H1 (cell line): ENCODE measurements around the gene ZNF716. TPM values are rescaled to one million over a fixed set of nuclear protein-coding genes. Genes with fewer than 3 reads are reported as not detected.

Experiments
- CTCF ChIA-PET: fragments of 300-600 bp; sonication (Branson Sonifier 250); formaldehyde crosslinking; loops from one replicate; lab custom pipeline; 2021; ENCODE audit not compliant: partially characterized antibody; lab: Charles Lee
- POLR2A ChIA-PET: fragments of 300-600 bp; sonication (Branson Sonifier 250); formaldehyde crosslinking; loops from one replicate; lab custom pipeline; 2021; ENCODE audit warnings: inconsistent platforms; ENCODE audit not compliant: partially characterized antibody; lab: Charles Lee
- DNase-seq, 2 experiments: peaks; one replicate each; pipeline versions ENCODE4 v3.0.0 to v3.0.0-alpha.2; 2010 to 2022; ENCODE audit warnings: low spot score in 2 of 2, low read depth in 1 of 2, mixed read lengths in 1 of 2
- FAIRE-seq: peaks from 2 replicates; lab custom pipeline; 2011; peaks lifted over from hg19 to GRCh38; lab: Jason Lieb, UNC
- H2AFZ ChIP-seq: 2 replicates; pipeline ENCODE4 v1.8.1; 2012; ENCODE audit warnings: low read length, inconsistent platforms
- H2AK5ac ChIP-seq: 2 replicates; pipeline ENCODE4 v1.6.1; 2013; ENCODE audit warnings: low read depth, low read length
- H2BK120ac ChIP-seq: replicated peaks from 2 replicates; pipeline ENCODE3; 2013; ENCODE audit warnings: low read depth, low read length, inconsistent platforms
- H2BK12ac ChIP-seq: 2 replicates; pipeline ENCODE4 v1.6.1; 2013; ENCODE audit warnings: low read depth, low read length
- H2BK15ac ChIP-seq: 2 replicates; pipeline ENCODE4 v1.6.1; 2013; ENCODE audit warnings: low read length
- H2BK20ac ChIP-seq: 2 replicates; pipeline ENCODE4 v1.6.1; 2013; ENCODE audit warnings: low read length
- H2BK5ac ChIP-seq: 2 replicates; pipeline ENCODE4 v1.6.1; 2013; ENCODE audit warnings: low read depth, low read length
- H3K14ac ChIP-seq: 2 replicates; pipeline ENCODE4 v1.6.1; 2013; ENCODE audit warnings: inconsistent platforms; ENCODE audit not compliant: insufficient read length
- H3K18ac ChIP-seq: 2 replicates; pipeline ENCODE4 v1.6.1; 2013; ENCODE audit warnings: low read length; ENCODE audit errors: extremely low read depth
- H3K23ac ChIP-seq: 2 replicates; pipeline ENCODE4 v1.6.1; 2013; ENCODE audit warnings: inconsistent platforms; ENCODE audit not compliant: insufficient read length
- H3K23me2 ChIP-seq: 2 replicates; pipeline ENCODE4 v1.6.1; 2013; ENCODE audit warnings: low read depth, low read length
- H3K27ac ChIP-seq: 2 replicates; pipeline ENCODE4 v1.6.1; 2011; ENCODE audit warnings: low read depth, low read length, inconsistent platforms
- H3K27me3 ChIP-seq, 4 experiments: replicated peaks in 1 of 4; 1 replicate in 1 of 4; 2 replicates in 3 of 4; pipeline versions ENCODE4 v1.6.1 to v1.8.1; 2011 to 2013; ENCODE audit warnings: low read length in 3 of 4, mild to moderate bottlenecking in 3 of 4, inconsistent platforms in 2 of 4, mixed read lengths in 2 of 4, moderate library complexity in 1 of 4; ENCODE audit not compliant: control insufficient read depth in 3 of 4, insufficient read depth in 3 of 4; ENCODE audit errors: extremely low read depth in 1 of 4
- H3K36me3 ChIP-seq, 4 experiments: 2 replicates each; pipeline versions ENCODE4 v1.6.1 to v1.8.1; 2011 to 2013; ENCODE audit warnings: mild to moderate bottlenecking in 4 of 4, low read length in 3 of 4, moderate library complexity in 2 of 4, control low read depth in 1 of 4, inconsistent platforms in 1 of 4; ENCODE audit not compliant: insufficient read depth in 4 of 4, control insufficient read depth in 2 of 4
- H3K4ac ChIP-seq: replicated peaks from 2 replicates; pipeline ENCODE3; 2013; ENCODE audit warnings: low read length, low read depth, mixed read lengths, inconsistent platforms; ENCODE audit not compliant: insufficient read length
- H3K4me1 ChIP-seq, 4 experiments: replicated peaks in 1 of 4; 1 replicate in 1 of 4; 2 replicates in 3 of 4; pipeline versions ENCODE4 v1.6.1 to v1.8.1; 2011 to 2013; ENCODE audit warnings: low read length in 3 of 4, inconsistent platforms in 2 of 4, mixed read lengths in 1 of 4; ENCODE audit not compliant: insufficient read depth in 4 of 4, control insufficient read depth in 3 of 4
- H3K4me2 ChIP-seq, 2 experiments: 2 replicates each; pipeline versions ENCODE4 v1.6.1 to v1.8.1; 2011 to 2013; ENCODE audit warnings: low read depth in 2 of 2, low read length in 2 of 2, control low read depth in 1 of 2, inconsistent platforms in 1 of 2, mild to moderate bottlenecking in 1 of 2; ENCODE audit not compliant: insufficient read depth in 1 of 2
- H3K4me3 ChIP-seq, 4 experiments: fragments of 200-600, 300-600 bp in 1 of 4; sonication (generic), shearing (Covaris generic), sonication (Bioruptor Twin) in 1 of 4; 2 replicates each; pipeline versions ENCODE4 v1.5.1 to v1.8.1; 2011 to 2016; ENCODE audit warnings: low read length in 4 of 4, low read depth in 3 of 4, control low read depth in 2 of 4, inconsistent platforms in 2 of 4, mild to moderate bottlenecking in 2 of 4, mixed read lengths in 1 of 4, moderate library complexity in 1 of 4; ENCODE audit not compliant: insufficient read depth in 2 of 4; ENCODE audit errors: extremely low read depth in 1 of 4
- H3K56ac ChIP-seq: replicated peaks from 2 replicates; pipeline ENCODE3; 2013; ENCODE audit warnings: low read depth, mild to moderate bottlenecking, mixed read lengths, low read length, inconsistent platforms; ENCODE audit not compliant: insufficient read length
- H3K79me1 ChIP-seq: 2 replicates; pipeline ENCODE4 v1.6.1; 2013; ENCODE audit warnings: low read depth, low read length, control low read depth
- H3K79me2 ChIP-seq, 2 experiments: 2 replicates each; pipeline versions ENCODE4 v1.6.1 to v1.8.1; 2012 to 2013; ENCODE audit warnings: low read length in 2 of 2, mild to moderate bottlenecking in 2 of 2, inconsistent platforms in 1 of 2; ENCODE audit not compliant: insufficient read depth in 2 of 2, control insufficient read depth in 1 of 2
- H3K9ac ChIP-seq, 4 experiments: replicated peaks in 1 of 4; 1 replicate in 1 of 4; 2 replicates in 3 of 4; pipeline versions ENCODE4 v1.6.1 to v1.8.1; 2011 to 2013; ENCODE audit warnings: low read depth in 3 of 4, low read length in 3 of 4, control low read depth in 2 of 4, mild to moderate bottlenecking in 2 of 4, moderate library complexity in 2 of 4, inconsistent platforms in 1 of 4; ENCODE audit errors: extremely low read depth in 1 of 4
- H3K9me3 ChIP-seq, 2 experiments: 2 replicates each; pipeline versions ENCODE4 v1.6.1 to v1.8.1; 2012 to 2013; ENCODE audit warnings: mild to moderate bottlenecking in 2 of 2, moderate library complexity in 2 of 2, control low read depth in 1 of 2, inconsistent platforms in 1 of 2, low read depth in 1 of 2, low read length in 1 of 2, mixed read lengths in 1 of 2; ENCODE audit not compliant: insufficient read depth in 2 of 2
- H4K20me1 ChIP-seq, 2 experiments: replicated peaks in 1 of 2; 2 replicates each; pipeline versions ENCODE3 to v1.8.1; 2011 to 2013; ENCODE audit warnings: inconsistent platforms in 2 of 2, low read length in 2 of 2, mild to moderate bottlenecking in 1 of 2; ENCODE audit not compliant: insufficient read depth in 2 of 2, control insufficient read depth in 1 of 2
- H4K5ac ChIP-seq: 2 replicates; pipeline ENCODE4 v1.6.1; 2013; ENCODE audit warnings: low read length, low read depth, mixed read lengths, inconsistent platforms; ENCODE audit not compliant: insufficient read length
- H4K8ac ChIP-seq: 2 replicates; pipeline ENCODE4 v1.8.0; 2013; ENCODE audit warnings: mild to moderate bottlenecking, moderate library complexity, low read length, inconsistent platforms; ENCODE audit not compliant: insufficient read depth; ENCODE audit errors: extremely low read depth
- H4K91ac ChIP-seq: replicated peaks from 2 replicates; pipeline ENCODE3; 2013; ENCODE audit warnings: low read length, mixed read lengths, inconsistent platforms; ENCODE audit not compliant: insufficient read length
- BCL11A ChIP-seq, 2 experiments: IDR thresholded peaks; one replicate each; pipeline ENCODE4 v1.6.1; 2011; ENCODE audit warnings: low read depth in 2 of 2, low read length in 2 of 2, mild to moderate bottlenecking in 2 of 2
- CHD2 ChIP-seq: IDR thresholded peaks from 2 replicates; pipeline ENCODE4 v1.6.1; 2012; ENCODE audit warnings: low read length, improper control_type of control experiment
- CTBP2 ChIP-seq: IDR thresholded peaks from 2 replicates; pipeline ENCODE4 v1.7.0; 2011; ENCODE audit warnings: borderline replicate concordance, mild to moderate bottlenecking, moderate library complexity, mixed read lengths, low read length; ENCODE audit not compliant: insufficient read depth, insufficient read length
- EGR1 ChIP-seq: IDR thresholded peaks from 2 replicates; pipeline ENCODE4 v1.6.1; 2011; ENCODE audit warnings: low read depth, low read length, borderline replicate concordance
- MAFK ChIP-seq: IDR thresholded peaks from 2 replicates; pipeline ENCODE4 v1.6.1; 2012; ENCODE audit warnings: low read depth, mild to moderate bottlenecking, improper control_type of control experiment, low read length
- POU5F1 ChIP-seq: IDR thresholded peaks from 2 replicates; pipeline ENCODE4 v1.6.1; 2011; ENCODE audit warnings: low read depth, mild to moderate bottlenecking, low read length, moderate library complexity
- SUZ12 ChIP-seq: fragments of 200-600 bp; sonication (generic); IDR thresholded peaks from 2 replicates; pipeline ENCODE4 v1.6.1; 2012; ENCODE audit warnings: mild to moderate bottlenecking, inconsistent platforms, low read length, moderate library complexity, mixed read lengths
- TBP ChIP-seq: IDR thresholded peaks from 2 replicates; pipeline ENCODE4 v1.6.1; 2011; ENCODE audit warnings: low read depth, low read length, improper control_type of control experiment
- WGBS, 2 experiments: shearing (Covaris generic) in 1 of 2; methylation state at CpG; one replicate each; pipeline versions ENCODE4 v1.1.6 to v1.1.7; 2013 to 2015; ENCODE audit warnings: low lambda C conversion rate in 2 of 2, mixed read lengths in 2 of 2, inconsistent platforms in 1 of 2, low coverage in 1 of 2, missing lambda C conversion rate in 1 of 2; ENCODE audit not compliant: insufficient replicate concordance in 2 of 2, insufficient coverage in 1 of 2, insufficient read length in 1 of 2; ENCODE audit errors: extremely low coverage in 1 of 2, missing lambda C conversion rate in 1 of 2; 5-methylcytosine and 5-hydroxymethylcytosine counted together
- polyA plus RNA-seq, 7 experiments: library from polyadenylated mRNA; depleted of rRNA in 3 of 7; stranded (reverse) in 5 of 7; unstranded in 2 of 7; fragments of >200 nt in 5 of 7; fragments of 200-250 nt in 2 of 7; gene quantifications; 1 replicate in 5 of 7; 2 replicates in 1 of 7; 4 replicates in 1 of 7; pipeline versions ENCODE4 v1.2.1 to v1.2.3, GENCODE V29; 2011 to 2013; ENCODE audit warnings: missing spikeins in 2 of 7, mixed read lengths in 2 of 7
- total RNA-seq: library from RNA; stranded (reverse); fragmentation: NEBNext Ultra II Directional; extraction: Animal tissue kit (Norgen Biotek cat#: 25700); gene quantifications from 2 replicates; pipeline ENCODE4 v1.2.1, GENCODE V29; 2021

Gene ZNF716
- total and polyA plus RNA-seq, 2 of the 8 experiments (the other 6 are each of a cell fraction or from before 2014, with no cell fraction given), result not detected

DNA sequence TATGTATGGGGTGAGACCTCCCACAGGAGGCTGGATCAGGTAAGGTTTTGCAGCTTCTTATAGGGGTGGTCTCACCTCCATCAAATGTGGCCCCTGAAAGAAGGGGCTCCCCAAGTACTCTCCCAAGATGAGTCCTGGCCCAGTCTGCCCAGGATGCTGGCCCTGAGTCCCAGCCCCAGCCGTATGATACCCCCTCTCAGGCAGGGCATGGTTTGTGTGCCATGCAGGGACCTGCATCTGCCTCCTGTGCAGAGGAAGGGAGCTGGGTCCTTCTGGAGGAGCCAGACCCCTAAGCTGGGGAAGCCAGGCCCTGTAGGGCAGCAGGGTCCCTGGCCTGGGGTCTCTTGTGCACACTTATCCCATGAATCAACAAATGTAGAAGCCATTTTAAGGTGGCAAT, 35.1 kb upstream of the ZNF716 start:
- H3K4me3 ChIP-seq, result no peak overlapping the region
- H3K27me3 ChIP-seq, result no peaks in the 10 kb centered on the region
- no peak overlapping the region for H4K5ac ChIP-seq
- H3K56ac ChIP-seq, result no peak overlapping the region
- no peak overlapping the region for H3K23ac ChIP-seq
- H2BK5ac ChIP-seq, result no peak overlapping the region
- no peaks in the 10 kb centered on the region for H3K4me1 ChIP-seq
- TF ChIP-seq SUZ12, result no peak
- no peak for TF ChIP-seq BCL11A (IDR thresholded peaks at IDR 0.05; ENCODE audit: low read depth in 2 of 2, low read length in 2 of 2)
- no peak for TF ChIP-seq MAFK
- TF ChIP-seq POU5F1, result no peak
- TF ChIP-seq CHD2, result no peak
- TF ChIP-seq EGR1, result no peak
- no peak for TF ChIP-seq TBP
- no peak for TF ChIP-seq CTBP2
- no peaks in the 10 kb centered on the region for H3K36me3 ChIP-seq
- H3K79me1 ChIP-seq, result no peaks in the 10 kb centered on the region
- H2BK12ac ChIP-seq, result no peak overlapping the region
- H2AK5ac ChIP-seq, result no peak overlapping the region
- H2BK15ac ChIP-seq, result no peak overlapping the region
- H3K23me2 ChIP-seq, result no peaks in the 10 kb centered on the region
- H2AFZ ChIP-seq, result no peak overlapping the region
- no peak overlapping the region for H4K8ac ChIP-seq
- no peak overlapping the region for H3K9ac ChIP-seq
- CTCF ChIA-PET, result no interaction called here
- 67% methylated on average over 1 of the region's 1 CpG; no CpG with 5 or more reads in 1 of the 2 experiments for WGBS, 2 experiments
- FAIRE-seq (no peak), DNase-seq (no peak)
- no peaks in the 10 kb centered on the region for H3K79me2 ChIP-seq
- no peak overlapping the region for H3K14ac ChIP-seq
- no peak overlapping the region for H3K27ac ChIP-seq
- no peak overlapping the region for H3K4ac ChIP-seq
- POLR2A ChIA-PET, result no interaction called here
- no peak overlapping the region for H3K4me2 ChIP-seq
- H2BK120ac ChIP-seq, result no peak overlapping the region
- no peaks in the 10 kb centered on the region for H4K20me1 ChIP-seq
- H3K18ac ChIP-seq, result no peak overlapping the region
- no peak overlapping the region for H2BK20ac ChIP-seq
- H3K9me3 ChIP-seq, result peaks cover 76 to 88% of the 10 kb centered on the region in 2 experiments
- no peak overlapping the region for H4K91ac ChIP-seq
